Measurements from ENCODE around the gene PPP1R13B.

PPP1R13B gene

GRCh38 chr14:103728141-103728540 lies 119.2 kb downstream of the PPP1R13B start:
- no peaks in the 10 kb centered on the region for H3K9me3 ChIP-seq (ENCODE audit: control insufficient read depth, low read length)
- H3K36me3 ChIP-seq (ENCODE audit: control insufficient read depth, insufficient read depth, low read length), result peaks cover 58% of the 10 kb centered on the region
- WGBS, 2 experiments (ENCODE audit: insufficient coverage in 2 of 2), result 91 to 97% methylated on average over 12 of the region's 19 CpGs

DNA sequence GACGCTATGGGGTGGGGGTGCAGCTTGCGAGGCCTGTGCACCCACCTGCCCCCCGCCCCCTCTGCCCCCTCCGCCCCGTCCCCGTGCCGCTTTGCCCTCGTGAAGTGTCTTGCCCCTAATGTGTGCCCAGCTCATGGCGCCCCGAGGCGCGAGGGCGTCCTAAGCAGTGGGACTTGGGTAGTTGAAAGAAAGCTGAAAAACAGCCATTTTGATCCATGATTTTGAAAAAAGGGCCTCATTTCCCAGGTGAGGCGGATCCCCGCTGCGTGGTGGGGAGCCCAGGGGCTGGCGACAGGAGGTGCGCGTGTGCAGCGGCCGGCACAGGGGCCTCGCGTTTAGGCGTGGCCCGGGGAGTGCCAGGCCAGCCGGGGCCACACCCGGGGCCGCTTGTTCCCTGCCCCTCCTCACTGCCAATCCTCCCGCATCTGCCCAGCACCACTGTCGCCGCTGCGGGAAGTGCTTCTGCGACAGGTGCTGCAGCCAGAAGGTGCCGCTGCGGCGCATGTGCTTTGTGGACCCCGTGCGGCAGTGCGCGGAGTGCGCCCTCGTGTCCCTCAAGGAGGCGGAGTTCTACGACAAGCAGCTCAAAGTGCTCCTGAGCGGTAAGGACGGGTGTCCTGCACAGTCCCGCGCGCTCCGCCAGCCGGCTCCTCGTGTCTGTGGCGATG lies 119.9 kb downstream of the PPP1R13B start:
- Histone ChIP-seq H3K36me3 (ENCODE audit: control insufficient read depth, insufficient read depth, low read length) (peaks cover 53% of the 10 kb centered on the region), H3K4me3 (ENCODE audit: extremely low read depth, insufficient read depth, low read length, poor library complexity, severe bottlenecking) (no peak overlapping the region)

More at GRCh38 chr14:103728141-103728540, 119.2 kb downstream of the PPP1R13B start:
- no peak overlapping the region for H3K4me3 ChIP-seq (ENCODE audit: extremely low read depth, insufficient read depth, low read length, poor library complexity, severe bottlenecking)
- H3K4me1 ChIP-seq (ENCODE audit: control insufficient read depth, insufficient read depth, low read length, poor library complexity, severe bottlenecking), result no peaks in the 10 kb centered on the region
- no peak overlapping the region for H3K27ac ChIP-seq (ENCODE audit: low read depth, low read length, severe bottlenecking)

DNA sequence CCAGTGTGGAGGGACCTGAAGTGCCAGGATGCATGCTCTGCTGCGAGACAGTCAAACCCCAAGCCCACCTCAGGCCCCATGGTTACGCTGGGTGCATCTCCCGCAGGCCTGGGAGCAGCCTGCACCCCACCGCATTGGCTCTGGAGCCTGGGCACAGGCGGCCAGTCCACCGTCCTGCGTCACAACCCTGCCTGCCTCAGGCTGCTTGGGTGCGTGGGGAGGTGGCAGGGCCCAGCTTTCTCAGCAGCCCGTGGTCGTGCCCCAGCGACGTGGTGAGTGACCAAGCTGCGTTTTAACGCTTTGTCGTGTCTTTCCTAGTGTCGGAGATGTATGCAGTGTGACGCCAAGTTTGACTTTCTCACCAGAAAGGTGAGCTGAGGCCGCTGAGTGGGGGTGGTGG lies 120.9 kb downstream of the PPP1R13B start:
- no peak overlapping the region for H3K27ac ChIP-seq (ENCODE audit: low read depth, low read length, severe bottlenecking)
- 95 to 97% methylated on average over 18 of the region's 18 CpGs for WGBS, 2 experiments (ENCODE audit: insufficient coverage in 2 of 2)
- H3K4me3 ChIP-seq (ENCODE audit: extremely low read depth, insufficient read depth, low read length, poor library complexity, severe bottlenecking), result no peak overlapping the region
- no peaks in the 10 kb centered on the region for H3K9me3 ChIP-seq (ENCODE audit: control insufficient read depth, low read length)
- H3K36me3 ChIP-seq (ENCODE audit: control insufficient read depth, insufficient read depth, low read length), result peaks cover 48% of the 10 kb centered on the region
- H3K4me1 ChIP-seq (ENCODE audit: control insufficient read depth, insufficient read depth, low read length, poor library complexity, severe bottlenecking), result no peaks in the 10 kb centered on the region

More for the DNA sequence above, 119.9 kb downstream of the PPP1R13B start:
- no peaks in the 10 kb centered on the region for H3K4me1 ChIP-seq (ENCODE audit: control insufficient read depth, insufficient read depth, low read length, poor library complexity, severe bottlenecking)
- whole genome bisulfite sequencing, 2 experiments (ENCODE audit: insufficient coverage in 2 of 2), result 94% methylated on average over 36 to 46 of the region's 53 CpGs
- no peak overlapping the region for H3K27ac ChIP-seq (ENCODE audit: low read depth, low read length, severe bottlenecking)
- no peaks in the 10 kb centered on the region for H3K9me3 ChIP-seq (ENCODE audit: control insufficient read depth, low read length)

DNA sequence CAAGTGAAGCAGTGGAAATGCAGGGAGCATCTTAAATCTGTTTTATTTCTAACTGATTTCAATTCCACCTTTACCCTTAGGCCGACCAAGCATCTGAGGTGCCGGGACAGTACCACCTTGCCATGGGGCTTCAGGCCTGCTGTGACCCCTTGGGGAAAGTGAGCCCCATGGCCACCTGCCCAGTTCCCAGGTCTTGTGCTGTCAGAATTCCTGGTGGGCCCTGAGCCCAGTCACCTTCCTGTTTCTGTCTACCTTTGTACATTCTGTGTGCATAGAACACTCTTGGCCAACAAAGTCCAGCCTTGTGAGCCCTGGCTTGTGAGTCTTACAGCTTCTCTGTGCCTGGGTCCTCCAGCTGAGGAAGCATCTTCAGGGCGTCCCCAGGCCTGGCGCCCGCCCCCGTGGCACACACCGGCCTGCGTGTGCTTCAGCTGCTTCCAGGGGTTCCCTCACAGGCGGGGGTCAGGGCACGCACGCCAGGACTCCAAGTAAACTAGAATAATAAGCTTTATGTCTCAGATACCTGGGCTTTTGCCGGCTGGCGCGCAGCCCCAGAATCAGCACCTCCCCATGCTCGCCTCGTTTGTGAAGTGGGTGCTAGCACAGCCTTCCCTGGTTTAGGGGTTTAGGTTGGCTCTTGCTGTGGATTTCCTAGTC lies 121.5 kb downstream of the PPP1R13B start:
- H3K9me3 ChIP-seq (ENCODE audit: control insufficient read depth, low read length), result no peaks in the 10 kb centered on the region
- 98% methylated on average over 12 to 16 of the region's 16 CpGs for WGBS, 2 experiments (ENCODE audit: insufficient coverage in 2 of 2)

GRCh38 chr14:103725001-103725682 lies 122.2 kb downstream of the PPP1R13B start:
- Histone ChIP-seq H3K4me3 (ENCODE audit: extremely low read depth, insufficient read depth, low read length, poor library complexity, severe bottlenecking) (no peak overlapping the region), H3K36me3 (ENCODE audit: control insufficient read depth, insufficient read depth, low read length) (peaks cover 41% of the 10 kb centered on the region), H3K27ac (ENCODE audit: low read depth, low read length, severe bottlenecking) (no peak overlapping the region), H3K9me3 (ENCODE audit: control insufficient read depth, low read length) (no peaks in the 10 kb centered on the region), H3K4me1 (ENCODE audit: control insufficient read depth, insufficient read depth, low read length, poor library complexity, severe bottlenecking) (no peaks in the 10 kb centered on the region)
- WGBS, 2 experiments (ENCODE audit: insufficient coverage in 2 of 2), result 97 to 98% methylated on average over 18 to 27 of the region's 29 CpGs

More for the DNA sequence above, 121.5 kb downstream of the PPP1R13B start:
- no peak overlapping the region for H3K27ac ChIP-seq (ENCODE audit: low read depth, low read length, severe bottlenecking)
- peaks cover 44% of the 10 kb centered on the region for H3K36me3 ChIP-seq (ENCODE audit: control insufficient read depth, insufficient read depth, low read length)
- no peak overlapping the region for H3K4me3 ChIP-seq (ENCODE audit: extremely low read depth, insufficient read depth, low read length, poor library complexity, severe bottlenecking)
- H3K4me1 ChIP-seq (ENCODE audit: control insufficient read depth, insufficient read depth, low read length, poor library complexity, severe bottlenecking), result no peaks in the 10 kb centered on the region

GRCh38 chr14:103724116-103724515 lies 123.3 kb downstream of the PPP1R13B start:
- no peak overlapping the region for H3K4me3 ChIP-seq (ENCODE audit: extremely low read depth, insufficient read depth, low read length, poor library complexity, severe bottlenecking)
- no peak overlapping the region for H3K27ac ChIP-seq (ENCODE audit: low read depth, low read length, severe bottlenecking)
- no peaks in the 10 kb centered on the region for H3K9me3 ChIP-seq (ENCODE audit: control insufficient read depth, low read length)
- peaks cover 35% of the 10 kb centered on the region for H3K36me3 ChIP-seq (ENCODE audit: control insufficient read depth, insufficient read depth, low read length)
- H3K4me1 ChIP-seq (ENCODE audit: control insufficient read depth, insufficient read depth, low read length, poor library complexity, severe bottlenecking), result no peaks in the 10 kb centered on the region
- 94 to 95% methylated on average over 15 to 19 of the region's 20 CpGs for WGBS, 2 experiments (ENCODE audit: insufficient coverage in 2 of 2)

- H3K4me1 ChIP-seq (ENCODE audit: control insufficient read depth, insufficient read depth, low read length, poor library complexity, severe bottlenecking), result peaks cover under 1% of the 10 kb centered on the region
- H3K9me3 ChIP-seq (ENCODE audit: control insufficient read depth, low read length), result no peaks in the 10 kb centered on the region
- H3K4me3 ChIP-seq (ENCODE audit: extremely low read depth, insufficient read depth, low read length, poor library complexity, severe bottlenecking), result no peak overlapping the region
- H3K36me3 ChIP-seq (ENCODE audit: control insufficient read depth, insufficient read depth, low read length), result peaks cover 31% of the 10 kb centered on the region
- H3K27ac ChIP-seq (ENCODE audit: low read depth, low read length, severe bottlenecking), result no peak overlapping the region
- 97 to 100% methylated on average over 6 of the region's 7 CpGs for WGBS, 2 experiments (ENCODE audit: insufficient coverage in 2 of 2)
Measured at GRCh38 chr14:103723748-103724081, 123.7 kb downstream of the PPP1R13B start.

DNA sequence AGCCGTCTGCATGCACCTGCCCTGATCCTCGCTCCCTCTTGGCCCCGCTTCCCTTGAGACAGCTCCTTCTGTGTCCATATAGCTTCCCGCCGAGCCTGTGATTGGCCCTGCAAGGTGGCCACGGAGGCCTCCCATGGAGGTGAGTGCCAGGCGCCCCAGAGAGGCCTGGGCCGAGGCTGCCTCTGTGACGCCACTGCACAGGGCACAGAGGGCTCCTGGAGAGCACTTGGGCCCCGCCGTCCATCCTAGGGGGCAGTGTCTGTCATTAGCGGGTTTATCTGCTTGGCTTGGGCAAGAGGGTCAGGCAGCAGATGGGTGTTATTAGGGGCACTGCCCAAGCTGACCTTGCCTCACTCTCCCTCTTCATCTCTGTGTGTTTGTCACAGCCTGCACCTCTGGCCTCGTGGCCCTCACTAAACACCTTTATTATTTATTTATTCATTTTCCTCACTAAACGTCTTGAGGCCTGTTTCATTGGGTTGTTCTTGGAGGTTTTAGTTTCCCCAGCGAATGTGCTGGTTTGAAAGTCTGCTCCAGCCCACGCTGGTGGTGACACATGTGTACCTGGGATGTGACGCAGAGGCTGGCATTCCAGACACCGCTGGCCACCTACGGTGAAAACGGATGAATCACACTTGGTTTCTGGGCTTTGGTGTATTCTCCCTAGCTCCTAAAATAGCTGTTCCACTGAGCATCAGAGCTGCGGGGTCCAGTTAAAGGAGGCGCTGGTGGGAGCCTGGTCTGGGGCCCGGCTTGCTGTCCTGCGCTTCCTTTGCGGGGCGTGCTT lies 125.8 kb downstream of the PPP1R13B start:
- Histone ChIP-seq H3K4me1 (ENCODE audit: control insufficient read depth, insufficient read depth, low read length, poor library complexity, severe bottlenecking) (peaks cover 10% of the 10 kb centered on the region), H3K36me3 (ENCODE audit: control insufficient read depth, insufficient read depth, low read length) (peaks cover 29% of the 10 kb centered on the region), H3K4me3 (ENCODE audit: extremely low read depth, insufficient read depth, low read length, poor library complexity, severe bottlenecking) (no peak overlapping the region), H3K27ac (ENCODE audit: low read depth, low read length, severe bottlenecking) (no peak overlapping the region), H3K9me3 (ENCODE audit: control insufficient read depth, low read length) (no peaks in the 10 kb centered on the region)
- WGBS, 2 experiments (ENCODE audit: insufficient coverage in 2 of 2), result 88 to 92% methylated on average over 18 of the region's 26 CpGs

DNA sequence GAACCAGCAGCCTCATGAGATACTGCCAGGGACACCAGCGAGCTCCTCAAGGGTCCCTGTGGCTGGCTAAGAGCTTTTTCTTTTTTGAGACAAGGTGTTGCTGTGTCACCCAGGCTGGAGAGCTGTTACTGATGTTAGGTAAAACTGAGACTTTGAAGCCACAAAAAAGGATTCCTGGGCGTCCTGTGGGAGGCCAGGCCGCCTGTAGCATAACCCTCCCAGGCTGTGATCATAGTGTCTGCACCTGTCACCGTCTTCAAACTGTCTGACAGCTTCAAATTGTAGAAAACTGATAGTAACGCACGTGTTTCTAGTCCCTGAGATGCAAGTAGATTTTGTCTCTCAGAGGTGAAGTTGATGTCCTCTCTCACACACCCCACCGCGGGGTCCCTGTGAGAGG lies 127.6 kb downstream of the PPP1R13B start:
- 93 to 97% methylated on average over 6 of the region's 8 CpGs for WGBS, 2 experiments (ENCODE audit: insufficient coverage in 2 of 2)
- H3K9me3 ChIP-seq (ENCODE audit: control insufficient read depth, low read length), result no peaks in the 10 kb centered on the region
- no peak overlapping the region for H3K4me3 ChIP-seq (ENCODE audit: extremely low read depth, insufficient read depth, low read length, poor library complexity, severe bottlenecking)
- peaks cover 17% of the 10 kb centered on the region for H3K36me3 ChIP-seq (ENCODE audit: control insufficient read depth, insufficient read depth, low read length)
- no peak overlapping the region for H3K27ac ChIP-seq (ENCODE audit: low read depth, low read length, severe bottlenecking)
- H3K4me1 ChIP-seq (ENCODE audit: control insufficient read depth, insufficient read depth, low read length, poor library complexity, severe bottlenecking), result peaks cover 10% of the 10 kb centered on the region

GRCh38 chr14:103718572-103718971 lies 128.8 kb downstream of the PPP1R13B start:
- Histone ChIP-seq H3K4me3 (ENCODE audit: extremely low read depth, insufficient read depth, low read length, poor library complexity, severe bottlenecking) (no peak overlapping the region), H3K36me3 (ENCODE audit: control insufficient read depth, insufficient read depth, low read length) (peaks cover 22% of the 10 kb centered on the region), H3K9me3 (ENCODE audit: control insufficient read depth, low read length) (no peaks in the 10 kb centered on the region), H3K4me1 (ENCODE audit: control insufficient read depth, insufficient read depth, low read length, poor library complexity, severe bottlenecking) (peaks cover 14% of the 10 kb centered on the region), H3K27ac (ENCODE audit: low read depth, low read length, severe bottlenecking) (no peak overlapping the region)
- 85 to 87% methylated on average over 14 to 16 of the region's 16 CpGs for WGBS, 2 experiments (ENCODE audit: insufficient coverage in 2 of 2)

Measured in mesodermal cell (in vitro differentiated cells).